GM21515 (cell line): ENCODE data around the gene MTHFSD.

Source experiments
- ATAC-seq: cut with Tn5 transposase; IDR thresholded peaks from one replicate; pipeline ENCODE4 v1.9.1; 2021; ENCODE audit not compliant: unreplicated experiment

Gene MTHFSD

DNA sequence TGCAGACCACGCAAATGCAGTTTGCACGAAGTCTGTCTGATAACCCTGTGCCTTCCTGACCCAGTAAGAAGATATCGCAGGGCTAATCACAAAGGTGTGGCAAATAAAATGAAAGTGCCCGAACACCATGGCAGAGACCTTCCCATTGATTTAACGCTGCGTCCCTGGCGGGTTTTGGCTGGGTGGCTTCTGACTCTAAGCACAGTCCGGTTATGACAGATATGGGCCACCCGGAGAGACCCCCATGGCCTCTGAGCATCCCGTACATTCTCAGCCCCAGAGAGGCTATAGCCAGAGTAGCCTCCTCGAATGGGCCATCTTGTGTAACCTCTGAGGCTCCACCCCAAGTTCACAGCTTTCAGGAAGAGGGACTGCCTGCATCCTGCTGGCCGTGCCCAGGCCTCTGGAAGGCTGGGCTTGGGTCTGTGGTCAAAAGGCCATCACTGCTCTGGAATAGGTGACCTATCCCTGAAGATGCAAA is 17.0 kb upstream of the MTHFSD start:
- no peak for ATAC-seq

GRCh38 chr16:86571530-86571915 is 16.5 kb upstream of the MTHFSD start:
- no peak for ATAC-seq

DNA sequence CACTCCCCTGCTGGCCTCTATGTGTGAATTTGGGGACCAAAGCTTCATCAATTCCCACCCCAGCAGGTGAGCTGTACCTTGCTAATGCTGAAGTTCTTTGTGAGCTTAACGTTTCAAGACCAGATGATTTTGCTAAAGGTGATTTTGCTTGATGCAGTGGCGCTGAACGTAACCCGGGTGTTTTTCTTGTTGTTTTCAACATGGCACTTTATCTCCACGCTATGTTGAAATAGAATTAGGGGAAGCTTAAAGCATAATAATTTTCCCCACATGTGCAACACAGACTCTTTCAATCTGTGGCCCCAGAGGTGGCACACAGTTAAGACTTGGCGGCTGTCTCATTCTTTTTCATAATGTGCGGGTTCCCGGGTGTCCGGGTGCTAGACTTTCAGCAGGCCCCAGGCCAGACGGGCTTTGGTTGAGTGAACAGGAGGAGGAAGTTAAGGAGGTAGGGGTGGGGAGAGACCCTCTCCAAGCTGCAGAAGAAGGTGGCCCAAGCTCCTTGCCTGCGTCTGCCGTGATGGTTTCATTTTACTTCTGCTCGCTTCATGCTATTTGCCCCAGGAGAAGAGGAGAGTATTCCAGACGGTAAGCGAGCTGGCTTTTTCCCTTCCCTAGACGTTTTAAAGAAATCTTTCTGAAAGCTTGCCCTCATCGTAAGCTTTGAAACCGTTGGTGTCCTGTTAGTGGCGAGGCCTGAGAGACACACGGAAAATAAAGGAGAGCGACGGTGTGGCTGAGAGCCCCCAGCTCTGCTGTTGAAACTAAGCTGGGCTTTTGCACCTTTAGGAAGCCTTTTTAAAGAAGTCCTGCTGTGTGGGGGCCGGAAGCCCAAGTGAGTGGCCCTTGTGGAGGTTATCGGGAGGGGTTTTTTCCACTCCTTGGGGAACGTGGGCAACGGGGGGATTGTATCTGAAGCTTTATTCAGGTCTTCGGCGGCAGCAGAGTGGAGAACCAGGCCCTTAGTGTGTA is 15.8 kb upstream of the MTHFSD start:
- no peak for ATAC-seq

DNA sequence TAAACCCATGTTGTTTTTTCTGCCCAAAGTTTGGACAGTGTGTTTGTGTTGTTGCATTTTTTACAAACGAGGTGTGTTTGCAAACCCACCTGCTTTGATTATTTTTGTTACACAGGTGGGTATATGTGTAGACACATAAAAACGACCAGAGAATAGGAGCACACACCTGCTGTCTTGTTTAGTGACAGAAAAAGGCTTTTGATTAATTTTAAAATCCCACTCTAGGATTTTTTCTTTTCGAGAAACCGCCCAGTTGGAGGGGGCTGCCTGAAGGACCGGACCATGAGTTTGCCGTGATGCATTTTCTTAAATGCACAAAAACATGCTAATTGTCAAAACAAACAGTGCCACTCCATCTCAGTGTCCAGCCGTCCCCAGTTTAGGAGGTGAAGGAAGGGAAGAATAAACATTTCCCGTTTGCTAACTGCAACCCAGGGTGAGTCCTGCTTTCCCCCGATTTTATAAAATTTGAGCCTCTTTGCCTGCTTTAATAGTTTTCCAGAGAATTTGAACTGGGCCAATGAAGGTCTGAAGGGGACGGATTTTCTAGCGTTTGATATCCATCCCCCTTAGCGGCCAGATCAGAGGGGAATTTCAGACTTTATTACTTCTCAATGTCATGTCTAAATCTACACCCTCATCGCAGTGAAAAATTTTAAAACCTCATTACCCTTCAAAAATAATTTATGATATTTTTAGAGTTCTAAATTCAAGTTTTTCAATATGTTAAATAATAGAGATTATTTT is 14.8 kb upstream of the MTHFSD start:
- ATAC-seq: no peak

- ATAC-seq: no peak
These were observed 13.9 kb upstream of the MTHFSD start for GRCh38 chr16:86568677-86569623.

DNA sequence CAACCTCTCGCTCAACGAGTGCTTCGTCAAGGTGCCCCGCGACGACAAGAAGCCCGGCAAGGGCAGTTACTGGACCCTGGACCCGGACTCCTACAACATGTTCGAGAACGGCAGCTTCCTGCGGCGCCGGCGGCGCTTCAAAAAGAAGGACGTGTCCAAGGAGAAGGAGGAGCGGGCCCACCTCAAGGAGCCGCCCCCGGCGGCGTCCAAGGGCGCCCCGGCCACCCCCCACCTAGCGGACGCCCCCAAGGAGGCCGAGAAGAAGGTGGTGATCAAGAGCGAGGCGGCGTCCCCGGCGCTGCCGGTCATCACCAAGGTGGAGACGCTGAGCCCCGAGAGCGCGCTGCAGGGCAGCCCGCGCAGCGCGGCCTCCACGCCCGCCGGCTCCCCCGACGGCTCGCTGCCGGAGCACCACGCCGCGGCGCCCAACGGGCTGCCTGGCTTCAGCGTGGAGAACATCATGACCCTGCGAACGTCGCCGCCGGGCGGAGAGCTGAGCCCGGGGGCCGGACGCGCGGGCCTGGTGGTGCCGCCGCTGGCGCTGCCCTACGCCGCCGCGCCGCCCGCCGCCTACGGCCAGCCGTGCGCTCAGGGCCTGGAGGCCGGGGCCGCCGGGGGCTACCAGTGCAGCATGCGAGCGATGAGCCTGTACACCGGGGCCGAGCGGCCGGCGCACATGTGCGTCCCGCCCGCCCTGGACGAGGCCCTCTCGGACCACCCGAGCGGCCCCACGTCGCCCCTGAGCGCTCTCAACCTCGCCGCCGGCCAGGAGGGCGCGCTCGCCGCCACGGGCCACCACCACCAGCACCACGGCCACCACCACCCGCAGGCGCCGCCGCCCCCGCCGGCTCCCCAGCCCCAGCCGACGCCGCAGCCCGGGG is 12.9 kb upstream of the MTHFSD start:
- ATAC-seq: no peak

DNA sequence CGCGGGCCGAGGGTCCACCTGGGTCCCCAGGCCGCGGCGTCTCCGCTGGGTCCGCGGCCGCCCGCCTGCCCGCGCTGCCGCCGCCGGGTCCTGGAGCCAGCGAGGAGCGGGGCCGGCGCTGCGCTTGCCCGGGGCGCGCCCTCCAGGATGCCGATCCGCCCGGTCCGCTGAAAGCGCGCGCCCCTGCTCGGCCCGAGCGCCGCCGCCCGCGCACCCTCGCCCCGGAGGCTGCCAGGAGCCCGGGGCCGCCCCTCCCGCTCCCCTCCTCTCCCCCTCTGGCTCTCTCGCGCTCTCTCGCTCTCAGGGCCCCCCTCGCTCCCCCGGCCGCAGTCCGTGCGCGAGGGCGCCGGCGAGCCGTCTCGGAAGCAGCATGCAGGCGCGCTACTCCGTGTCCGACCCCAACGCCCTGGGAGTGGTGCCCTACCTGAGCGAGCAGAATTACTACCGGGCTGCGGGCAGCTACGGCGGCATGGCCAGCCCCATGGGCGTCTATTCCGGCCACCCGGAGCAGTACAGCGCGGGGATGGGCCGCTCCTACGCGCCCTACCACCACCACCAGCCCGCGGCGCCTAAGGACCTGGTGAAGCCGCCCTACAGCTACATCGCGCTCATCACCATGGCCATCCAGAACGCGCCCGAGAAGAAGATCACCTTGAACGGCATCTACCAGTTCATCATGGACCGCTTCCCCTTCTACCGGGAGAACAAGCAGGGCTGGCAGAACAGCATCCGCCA is 12.1 kb upstream of the MTHFSD start:
- no peak for ATAC-seq

GRCh38 chr16:86566601-86566965 is 11.5 kb upstream of the MTHFSD start, which contains the start of gene FOXC2:
Gene FOXC2, plus strand, starts transcription at chr16:86566829. Its CDS starts 507 bp downstream, at chr16:86567336.
- ATAC-seq: no peak

DNA sequence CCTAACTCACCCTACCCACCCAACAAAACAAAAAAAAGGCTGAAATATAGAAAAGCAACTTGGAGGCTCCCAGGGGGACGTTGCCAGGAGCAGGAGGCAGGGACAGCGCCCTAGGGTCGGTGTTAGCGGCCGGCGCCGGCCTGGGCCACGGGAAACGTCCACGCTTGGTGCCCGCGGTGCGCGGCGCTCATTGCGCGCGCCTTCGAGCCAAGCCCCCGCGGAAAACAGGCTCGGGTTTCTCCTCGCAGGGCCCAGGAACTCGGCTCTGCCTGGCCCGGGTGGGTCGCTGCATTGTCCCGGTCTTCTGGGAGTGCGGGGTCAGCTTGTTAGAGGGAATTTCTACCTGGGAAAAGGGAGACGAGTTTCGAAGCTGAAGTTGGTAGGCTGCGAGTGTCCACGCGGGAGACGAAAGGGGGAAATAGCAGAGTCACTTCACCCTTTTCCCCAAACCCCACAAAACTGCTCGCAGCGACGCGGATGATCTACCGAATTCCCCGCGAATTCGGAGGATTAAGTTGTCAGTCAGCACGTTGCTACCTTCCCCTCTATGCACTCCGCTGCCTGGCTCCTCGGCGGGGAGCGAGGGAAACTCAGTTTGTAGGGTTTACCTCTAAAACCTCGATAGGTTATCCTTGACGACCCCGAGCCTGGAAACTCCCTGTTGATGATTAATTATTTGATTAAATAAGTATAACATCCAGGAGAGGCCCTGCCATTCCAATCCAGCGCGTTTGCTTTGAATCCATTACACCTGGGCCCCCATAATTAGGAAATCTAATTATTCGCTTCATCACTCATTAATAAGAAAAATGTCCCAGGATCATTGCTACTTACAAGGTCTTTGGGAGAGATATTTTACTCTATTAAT is 10.8 kb upstream of the MTHFSD start:
- no peak for ATAC-seq

DNA sequence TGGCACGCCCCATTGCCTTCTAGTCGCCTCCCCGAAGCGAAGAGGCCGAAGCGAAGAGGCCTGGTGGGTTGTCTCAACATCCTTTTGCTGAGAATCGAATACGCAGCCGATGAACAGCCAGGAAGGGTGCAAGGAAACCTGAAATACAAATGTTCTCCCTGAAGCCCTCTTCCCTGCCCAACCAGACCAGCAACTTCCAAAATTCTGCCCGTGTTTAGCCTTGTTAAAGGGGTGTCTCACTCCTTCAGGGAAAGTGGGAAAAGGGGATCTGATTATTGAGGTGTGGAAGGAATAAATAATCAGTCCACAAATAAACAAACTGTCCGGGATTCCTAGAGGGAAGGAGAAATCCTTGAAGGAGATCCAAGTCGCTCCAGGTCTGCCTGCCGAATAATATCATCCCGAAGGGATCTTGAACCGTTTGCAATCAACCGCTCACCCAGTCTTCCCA is 10.2 kb upstream of the MTHFSD start:
- no peak for ATAC-seq

DNA sequence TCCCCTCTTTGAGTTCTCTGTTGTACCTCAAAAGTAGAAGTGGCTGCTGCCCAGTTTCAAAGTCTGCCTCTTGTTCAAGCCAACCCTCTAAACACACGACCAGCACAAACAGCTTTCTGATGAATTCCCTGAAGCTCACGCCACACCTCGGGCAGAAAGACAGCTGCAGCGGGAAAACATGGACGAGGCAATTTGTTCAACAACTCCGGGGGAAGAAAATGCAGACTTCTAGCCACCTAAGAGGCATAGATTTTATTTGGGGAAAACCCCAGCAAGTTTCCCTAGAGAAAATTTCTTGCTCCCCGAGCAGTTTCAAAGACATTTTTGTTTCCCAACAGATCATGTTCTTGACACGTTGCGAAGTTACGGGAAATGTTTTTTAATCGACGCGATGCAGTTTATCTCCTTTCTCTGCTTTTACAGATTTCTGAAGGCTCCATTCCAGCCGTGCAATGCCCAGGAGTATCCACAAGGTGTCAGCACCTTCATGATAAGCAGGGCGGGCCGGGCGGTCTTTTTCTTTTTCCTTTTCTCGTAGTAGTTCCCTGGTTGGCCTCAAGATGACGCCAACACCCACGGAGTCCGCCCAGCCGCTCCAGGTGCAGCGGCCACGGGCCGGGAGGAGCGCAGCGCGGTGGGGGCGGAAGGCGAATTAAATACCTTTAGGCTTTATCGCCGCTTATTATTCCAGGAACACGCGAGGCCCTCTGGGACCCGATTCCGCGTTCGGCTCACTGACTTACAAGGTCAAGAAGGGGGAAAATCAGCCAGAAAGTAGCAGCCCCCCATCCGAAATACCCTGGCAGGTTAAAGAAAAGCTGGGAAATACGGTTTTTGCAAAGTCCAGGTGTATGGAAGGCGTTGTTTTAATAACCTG is 8.7 kb upstream of the MTHFSD start:
- peak; percentile 80 for ATAC-seq

DNA sequence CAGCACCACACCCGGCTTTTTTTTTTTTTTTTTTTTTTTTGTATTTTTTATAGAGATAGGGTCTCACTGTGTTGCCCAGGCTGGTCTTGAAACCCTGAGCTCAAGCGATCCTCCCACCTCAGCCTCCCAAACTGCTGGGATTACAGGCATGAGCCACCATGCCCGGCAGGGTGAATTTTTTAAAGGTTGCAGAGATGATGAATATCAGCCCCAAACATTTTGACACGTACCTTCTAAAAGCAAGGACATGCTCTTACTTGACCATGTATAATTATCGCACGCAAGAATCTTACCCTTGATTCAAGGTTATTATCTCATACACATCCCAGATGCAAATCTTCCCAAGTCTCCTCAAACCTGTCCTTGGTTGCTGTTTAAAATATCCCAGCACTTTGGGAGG is 7.3 kb upstream of the MTHFSD start:
- ATAC-seq: no peak

DNA sequence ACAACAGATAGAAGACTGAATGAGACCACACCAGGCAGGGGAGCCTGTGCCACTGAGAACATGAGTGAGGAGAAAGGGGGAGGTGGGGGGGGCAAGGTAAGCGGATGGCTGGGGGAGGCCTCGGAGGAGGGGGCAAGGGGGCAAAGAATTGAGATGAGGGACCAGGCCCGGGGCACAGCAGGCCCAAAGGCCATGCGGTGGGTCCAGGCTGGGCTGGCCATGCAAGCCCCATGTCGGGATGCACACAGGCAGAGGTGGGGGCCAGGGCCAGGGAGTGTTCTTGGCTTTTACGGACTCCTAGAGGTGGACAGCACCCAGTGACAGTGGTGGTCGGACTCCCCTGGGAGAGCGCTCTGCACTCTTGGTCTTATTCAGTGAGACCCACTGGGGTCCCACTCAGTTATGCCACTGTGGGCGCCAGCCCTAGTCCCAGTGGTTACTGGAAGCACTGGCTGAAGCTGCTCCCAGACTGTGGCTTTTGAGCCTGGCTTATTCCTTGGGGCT is 4.8 kb upstream of the MTHFSD start:
- no peak for ATAC-seq

- no peak for ATAC-seq
These were observed 3.5 kb upstream of the MTHFSD start for GRCh38 chr16:86558355-86559193.

DNA sequence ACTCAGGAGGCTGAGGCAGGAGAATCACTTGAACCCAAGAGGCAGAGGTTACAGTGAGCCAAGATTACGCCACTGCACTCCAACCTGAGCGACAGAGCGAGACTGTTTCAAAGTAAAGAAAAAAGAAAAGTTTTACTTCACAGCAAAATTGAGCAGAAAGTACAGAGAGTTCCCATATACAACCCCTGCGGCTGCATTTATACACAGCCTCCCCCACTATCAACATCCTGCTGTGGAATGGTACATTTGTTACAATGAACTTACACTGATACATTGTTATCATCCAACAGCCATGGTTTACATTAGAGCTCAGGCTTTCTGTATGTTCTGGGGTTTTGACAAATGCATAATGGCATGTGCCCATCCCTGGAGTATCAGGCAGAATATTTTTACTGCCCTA is 2.6 kb upstream of the MTHFSD start:
- ATAC-seq: no peak

- no peak for ATAC-seq
These were observed 1.5 kb upstream of the MTHFSD start for GRCh38 chr16:86556576-86556975.
